Measurements from ENCODE around the gene PROZ. TPM values are rescaled to one million over a fixed set of nuclear protein-coding genes. Genes with fewer than 3 reads are reported as not detected.

Gene PROZ
- total and polyA plus RNA-seq, 2 of the 13 experiments (the other 11 are each of a cell fraction or from before 2014, with no cell fraction given): 5.6 to 22.5 TPM

GRCh38 chr13:113122550-113123225, 35.8 kb upstream of the PROZ start, which contains the start of gene F10 (continued):
- 0 out of 2 replicates have a peak, but pooled peaks have one; percentile 33 for TF ChIP-seq ZFP1 (CRISPR knock-in tag; IDR thresholded peaks at IDR 0.05)
- peak; percentile 85 for TF ChIP-seq TMF1 (CRISPR knock-in tag; IDR thresholded peaks at IDR 0.05; ENCODE audit: low read depth)
- TF ChIP-seq NFE2 (CRISPR knock-in tag; IDR thresholded peaks at IDR 0.05): no peak
- no peak for TF ChIP-seq ZNF337 (CRISPR knock-in tag; IDR thresholded peaks at IDR 0.05; ENCODE audit: borderline replicate concordance, low read depth)
- peak; percentile 89; the same call in 1 of the 2 replicates for TF ChIP-seq ZBTB4 (CRISPR knock-in tag; IDR thresholded peaks at IDR 0.05; ENCODE audit: borderline replicate concordance)
- TF ChIP-seq ZNF30 (CRISPR knock-in tag; IDR thresholded peaks at IDR 0.05): no peak
- no peak for TF ChIP-seq GPN1 (CRISPR knock-in tag; IDR thresholded peaks at IDR 0.05; ENCODE audit: borderline replicate concordance)
- no peak; the same call in 1 of the 2 replicates for TF ChIP-seq FOSL2 (CRISPR knock-in tag; IDR thresholded peaks at IDR 0.05)
- no peak for TF ChIP-seq ATM (IDR thresholded peaks at IDR 0.05; ENCODE audit: borderline replicate concordance)
- TF ChIP-seq REL (CRISPR knock-in tag; conservative IDR thresholded peaks at IDR 0.05): no peak
- TF ChIP-seq HNRNPH1 (optimal IDR thresholded peaks at IDR 0.05; ENCODE audit: low read depth, low read length): no peak
- no peak for TF ChIP-seq SIX1 (CRISPR knock-in tag; IDR thresholded peaks at IDR 0.05; ENCODE audit: borderline replicate concordance)
- no peak for TF ChIP-seq ZBTB1 (CRISPR knock-in tag; IDR thresholded peaks at IDR 0.05; ENCODE audit: borderline replicate concordance)
- peak; percentile 15; the same call in 1 of the 2 replicates for TF ChIP-seq HMG20A (CRISPR knock-in tag; IDR thresholded peaks at IDR 0.05; ENCODE audit: borderline replicate concordance)
- TF ChIP-seq SMYD3 (CRISPR knock-in tag; IDR thresholded peaks at IDR 0.05): peak; percentile 97
- no peak for TF ChIP-seq PCBP2 (optimal IDR thresholded peaks at IDR 0.05; ENCODE audit: low read depth, low read length, poor library complexity, severe bottlenecking)
- no peak for TF ChIP-seq ZNF562 (CRISPR knock-in tag; IDR thresholded peaks at IDR 0.05; ENCODE audit: borderline replicate concordance)
- TF ChIP-seq ZNF576 (CRISPR knock-in tag; IDR thresholded peaks at IDR 0.05): no peak
- TF ChIP-seq NFIB (CRISPR knock-in tag; IDR thresholded peaks at IDR 0.05; ENCODE audit: borderline replicate concordance): no peak
- TF ChIP-seq PCBP1 (IDR thresholded peaks at IDR 0.05; ENCODE audit: borderline replicate concordance, low read depth, low read length): 0 out of 2 replicates have a peak, but pooled peaks have one; percentile 70
- no peak for TF ChIP-seq ZNF678 (CRISPR knock-in tag; IDR thresholded peaks at IDR 0.05)
- peak; percentile 91; the same call in 1 of the 2 replicates for TF ChIP-seq HOXA5 (CRISPR knock-in tag; IDR thresholded peaks at IDR 0.05)
- TF ChIP-seq AHR (CRISPR knock-in tag; IDR thresholded peaks at IDR 0.05): peak; percentile 56
- peak; percentile 78 for TF ChIP-seq ZMYM3 (CRISPR knock-in tag; IDR thresholded peaks at IDR 0.05)
- TF ChIP-seq PAXIP1 (CRISPR knock-in tag; conservative IDR thresholded peaks at IDR 0.05): peak; percentile 86

All from HepG2 (cell line).